Measurements from ENCODE around the gene ANKRD40CL.

ANKRD40CL gene

DNA sequence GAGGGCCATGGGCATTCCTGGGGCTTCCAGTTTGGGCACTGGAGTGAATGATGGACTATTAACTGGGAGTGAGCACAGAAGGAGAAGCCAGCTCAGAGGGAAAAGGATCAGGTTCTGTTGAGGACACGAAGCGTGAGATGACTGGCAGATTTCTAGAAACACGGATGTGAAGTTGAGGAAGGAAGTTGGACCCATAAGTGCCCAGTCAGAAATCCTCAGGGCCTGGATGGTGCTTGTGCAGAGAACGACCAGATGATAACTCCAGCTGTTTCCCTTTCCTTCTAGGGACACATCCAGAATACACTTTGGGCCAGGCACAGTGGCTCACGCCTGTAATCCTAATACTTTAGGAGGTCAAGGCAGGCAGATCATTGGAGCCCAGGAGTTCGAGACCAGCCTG lies 23.3 kb upstream of the ANKRD40CL start:
- no peak overlapping the region for H3K4me3 ChIP-seq (ENCODE audit: low read depth, low read length)
- DNase-seq (ENCODE audit: low read depth), result no peak
- TF ChIP-seq CTCF (IDR thresholded peaks at IDR 0.05; ENCODE audit: control insufficient read depth, extremely low read depth, insufficient read depth), result no peak

DNA sequence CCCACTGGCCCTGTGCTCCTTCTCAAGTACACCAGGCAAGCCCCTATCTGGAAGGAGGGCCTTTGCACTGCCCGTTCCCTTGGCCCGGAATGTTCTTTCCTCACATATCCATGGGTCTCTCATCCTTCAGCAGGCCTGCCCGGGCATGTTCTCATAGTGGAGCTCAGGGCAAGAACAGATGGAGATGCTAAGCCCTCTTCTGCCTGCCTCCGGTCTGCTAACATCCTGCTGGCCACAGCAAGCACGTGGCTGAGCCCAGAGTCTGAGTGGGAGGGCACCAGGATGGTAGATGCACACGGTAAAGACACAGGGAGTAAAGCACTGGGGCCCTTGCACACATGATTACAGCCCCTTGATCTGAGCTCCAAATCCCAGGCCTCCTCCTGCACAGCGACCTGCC lies 19.8 kb upstream of the ANKRD40CL start:
- TF ChIP-seq CTCF (IDR thresholded peaks at IDR 0.05; ENCODE audit: control insufficient read depth, extremely low read depth, insufficient read depth), result no peak

DNA sequence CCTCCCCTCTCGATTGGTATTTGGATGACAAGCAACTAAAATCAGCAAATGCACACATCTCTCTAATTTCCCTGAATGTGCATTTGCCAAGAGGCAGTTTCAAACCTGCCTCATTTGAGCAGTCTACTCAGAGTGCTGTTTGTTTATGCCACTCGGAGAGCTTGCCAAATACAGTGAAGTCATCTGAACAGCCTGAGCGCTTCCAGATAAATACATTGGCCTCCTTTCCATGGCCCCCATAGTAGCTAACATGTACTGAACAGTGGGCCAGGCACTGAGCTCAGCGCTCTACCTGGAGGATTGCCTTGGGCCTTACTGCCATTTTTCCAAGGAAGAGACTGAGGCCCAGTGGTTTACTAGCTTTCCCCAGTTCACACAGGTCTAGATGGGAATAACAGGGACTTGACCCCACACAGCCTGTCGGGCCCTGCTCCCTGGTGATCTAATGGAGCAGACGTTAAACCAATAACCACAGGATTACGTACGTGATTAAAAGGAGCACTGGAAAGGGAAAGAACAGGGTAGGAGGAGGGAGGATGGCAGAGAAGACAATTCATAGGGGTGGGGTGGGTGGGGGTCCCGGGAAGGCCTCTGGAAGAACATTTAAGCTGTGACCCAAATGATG lies 18.7 kb upstream of the ANKRD40CL start:
- TF ChIP-seq CTCF (IDR thresholded peaks at IDR 0.05; ENCODE audit: control insufficient read depth, extremely low read depth, insufficient read depth), result no peak
- DNase-seq (ENCODE audit: low read depth), result peak; percentile 52

More for the DNA sequence above, 19.8 kb upstream of the ANKRD40CL start:
- H3K4me3 ChIP-seq (ENCODE audit: low read depth, low read length), result no peak overlapping the region
- DNase-seq (ENCODE audit: low read depth), result no peak

DNA sequence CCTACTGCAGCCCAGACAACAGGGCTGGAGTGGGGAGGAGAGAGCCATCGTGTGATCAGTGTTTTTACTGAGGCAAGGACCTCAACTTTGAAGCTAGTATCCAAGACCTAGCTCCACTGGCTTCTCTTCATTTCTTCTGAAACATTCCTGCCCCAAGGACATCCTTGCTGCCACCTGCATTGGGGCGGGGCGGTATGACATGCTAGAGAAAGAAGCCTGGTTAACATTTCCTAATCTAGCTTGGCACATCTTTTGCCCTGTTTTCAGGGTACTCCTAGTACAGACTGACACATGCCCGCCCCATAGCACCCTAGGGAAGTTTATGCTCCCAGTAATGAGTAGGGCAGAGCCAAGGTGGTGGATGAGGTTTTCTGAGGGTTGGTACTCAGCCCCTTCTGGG lies 17.8 kb upstream of the ANKRD40CL start:
- no peak for TF ChIP-seq CTCF (IDR thresholded peaks at IDR 0.05; ENCODE audit: control insufficient read depth, extremely low read depth, insufficient read depth)
- DNase-seq (ENCODE audit: low read depth), result no peak
- H3K4me3 ChIP-seq (ENCODE audit: low read depth, low read length), result no peak overlapping the region

More for the DNA sequence above, 18.7 kb upstream of the ANKRD40CL start:
- no peak overlapping the region for H3K4me3 ChIP-seq (ENCODE audit: low read depth, low read length)

DNA sequence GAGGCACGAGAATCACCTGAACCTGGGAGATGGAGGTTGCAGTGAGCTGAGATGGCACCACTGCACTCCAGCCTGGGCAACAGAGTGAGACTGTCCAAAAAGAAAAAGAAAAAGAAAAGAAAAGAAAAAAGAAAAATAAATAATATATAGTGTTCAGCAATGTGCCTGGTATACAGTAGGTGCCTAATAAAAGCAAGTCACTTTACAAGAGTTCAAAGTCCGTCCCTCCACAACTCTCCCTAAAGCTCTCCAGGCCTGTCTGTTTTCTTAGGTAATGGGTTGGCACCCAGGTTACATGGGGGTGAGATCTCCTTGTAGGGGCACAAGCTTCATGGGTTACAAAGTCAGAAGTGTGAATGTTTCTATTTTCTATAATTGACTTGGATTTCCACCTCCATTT lies 16.6 kb upstream of the ANKRD40CL start:
- DNase-seq (ENCODE audit: low read depth), result no peak
- TF ChIP-seq CTCF (IDR thresholded peaks at IDR 0.05; ENCODE audit: control insufficient read depth, extremely low read depth, insufficient read depth), result no peak
- no peak overlapping the region for H3K4me3 ChIP-seq (ENCODE audit: low read depth, low read length)

DNA sequence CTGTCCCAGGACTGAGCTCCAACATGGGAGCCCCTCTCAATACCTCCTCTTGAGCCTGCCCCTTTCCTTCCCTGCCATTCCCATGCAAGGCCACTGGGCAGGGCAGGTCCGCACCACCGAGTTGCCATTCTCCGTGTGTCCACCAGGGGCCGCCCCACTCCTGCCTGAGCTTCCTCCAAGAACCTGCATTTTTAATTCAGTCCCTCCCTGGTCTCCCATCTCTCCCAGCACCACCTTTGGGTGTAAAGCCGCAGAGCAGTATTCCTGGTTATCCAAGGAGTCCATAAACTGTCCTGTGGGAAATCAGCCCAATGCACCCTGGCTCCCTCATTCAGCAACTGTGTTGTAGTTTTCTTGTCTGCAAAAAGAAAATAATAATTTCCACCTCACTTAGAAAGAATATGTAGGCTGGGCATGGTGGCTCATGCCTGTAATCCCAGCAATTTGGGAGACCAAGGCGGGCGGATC lies 15.9 kb upstream of the ANKRD40CL start:
- peak; percentile 71 for DNase-seq (ENCODE audit: low read depth)
- no peak overlapping the region for H3K4me3 ChIP-seq (ENCODE audit: low read depth, low read length)
- peak; percentile 98 for TF ChIP-seq CTCF (IDR thresholded peaks at IDR 0.05; ENCODE audit: control insufficient read depth, extremely low read depth, insufficient read depth)

DNA sequence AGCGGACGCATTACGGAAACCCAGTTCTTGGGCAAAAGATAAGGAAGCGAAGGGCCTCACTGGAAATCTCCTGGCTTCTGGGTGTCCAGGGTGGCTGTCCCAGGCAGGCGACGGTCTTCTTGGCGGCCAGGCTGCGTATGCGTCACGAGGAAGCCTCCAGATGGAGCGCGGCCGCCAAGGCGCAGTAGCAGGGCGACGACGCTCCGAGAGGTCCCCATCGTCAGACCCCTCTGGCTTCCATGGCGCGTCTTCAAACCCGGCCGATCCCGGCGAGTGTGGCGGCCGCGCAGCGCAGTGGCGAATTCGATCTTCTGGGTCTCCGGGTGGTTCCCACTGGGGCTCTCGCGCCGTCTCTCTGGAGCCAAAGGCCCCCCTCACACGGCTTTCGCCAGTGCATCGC lies 13.8 kb upstream of the ANKRD40CL start:
- no peak for TF ChIP-seq CTCF (IDR thresholded peaks at IDR 0.05; ENCODE audit: control insufficient read depth, extremely low read depth, insufficient read depth)
- H3K4me3 ChIP-seq (ENCODE audit: low read depth, low read length), result no peak overlapping the region
- DNase-seq (ENCODE audit: low read depth), result no peak
